ENCODE measurements around the gene SAMMSON. TPM values are rescaled to one million over a fixed set of nuclear protein-coding genes. Genes with fewer than 3 reads are reported as not detected.

SAMMSON gene
- total RNA-seq, 1 donor from 2014 or later = not detected

DNA sequence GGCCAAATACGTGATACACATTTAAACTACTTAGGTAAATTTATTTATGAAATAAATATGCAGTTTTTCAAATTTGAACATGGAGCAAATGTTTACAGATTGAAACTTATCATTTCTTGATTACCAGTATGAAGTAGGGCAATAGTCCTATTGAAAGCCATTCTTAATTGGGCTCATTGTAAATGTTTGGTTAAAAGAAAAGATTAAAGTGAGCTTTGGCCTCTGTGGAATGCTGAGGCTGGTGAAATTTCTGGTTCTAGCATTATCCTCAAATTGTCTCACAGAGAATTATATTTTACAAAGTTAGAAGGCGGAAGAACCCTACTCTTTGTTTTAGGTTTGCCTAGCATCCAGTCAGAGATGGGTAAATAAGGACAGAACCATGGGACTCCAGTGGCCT, 73.2 kb downstream of the SAMMSON start:
- H3K4me1 Mint-ChIP-seq (ENCODE audit: unreplicated experiment) = peaks cover 9% of the 10 kb centered on the region
- no peaks in the 10 kb centered on the region for H3K9me3 Mint-ChIP-seq (ENCODE audit: unreplicated experiment)
- DNase-seq (ENCODE audit: low spot score) = no peak
- TF ChIP-seq, protein P1, sequence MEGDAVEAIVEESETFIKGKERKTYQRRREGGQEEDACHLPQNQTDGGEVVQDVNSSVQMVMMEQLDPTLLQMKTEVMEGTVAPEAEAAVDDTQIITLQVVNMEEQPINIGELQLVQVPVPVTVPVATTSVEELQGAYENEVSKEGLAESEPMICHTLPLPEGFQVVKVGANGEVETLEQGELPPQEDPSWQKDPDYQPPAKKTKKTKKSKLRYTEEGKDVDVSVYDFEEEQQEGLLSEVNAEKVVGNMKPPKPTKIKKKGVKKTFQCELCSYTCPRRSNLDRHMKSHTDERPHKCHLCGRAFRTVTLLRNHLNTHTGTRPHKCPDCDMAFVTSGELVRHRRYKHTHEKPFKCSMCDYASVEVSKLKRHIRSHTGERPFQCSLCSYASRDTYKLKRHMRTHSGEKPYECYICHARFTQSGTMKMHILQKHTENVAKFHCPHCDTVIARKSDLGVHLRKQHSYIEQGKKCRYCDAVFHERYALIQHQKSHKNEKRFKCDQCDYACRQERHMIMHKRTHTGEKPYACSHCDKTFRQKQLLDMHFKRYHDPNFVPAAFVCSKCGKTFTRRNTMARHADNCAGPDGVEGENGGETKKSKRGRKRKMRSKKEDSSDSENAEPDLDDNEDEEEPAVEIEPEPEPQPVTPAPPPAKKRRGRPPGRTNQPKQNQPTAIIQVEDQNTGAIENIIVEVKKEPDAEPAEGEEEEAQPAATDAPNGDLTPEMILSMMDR (IDR thresholded peaks at IDR 0.05; ENCODE audit: unreplicated experiment) = no peak
- H3K36me3 Mint-ChIP-seq (ENCODE audit: low read depth, unreplicated experiment) = no peaks in the 10 kb centered on the region
- no peaks in the 10 kb centered on the region for H3K27me3 Mint-ChIP-seq (ENCODE audit: unreplicated experiment)
- H3K4me3 Mint-ChIP-seq (ENCODE audit: unreplicated experiment) = no peak overlapping the region
- no peak overlapping the region for H3K27ac Mint-ChIP-seq (ENCODE audit: unreplicated experiment)

DNA sequence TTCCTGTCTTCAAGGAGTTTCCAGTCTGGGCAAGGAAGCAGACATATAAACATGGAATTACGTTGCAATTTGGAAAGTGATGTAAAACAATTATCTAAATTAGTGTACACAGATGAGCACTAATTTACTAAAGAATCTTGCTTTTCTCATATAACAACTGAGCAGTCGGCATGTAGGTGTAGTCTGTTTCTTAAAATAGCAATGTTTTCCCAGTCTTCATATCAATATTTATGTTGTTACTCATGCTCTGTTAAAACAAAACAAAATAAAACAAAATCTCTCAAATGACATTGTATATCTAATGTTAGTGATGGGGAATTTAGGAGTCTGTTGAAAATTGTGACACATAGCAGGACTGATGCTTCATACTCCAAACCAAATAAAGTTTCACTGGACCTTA, 75.6 kb downstream of the SAMMSON start:
- H3K9me3 Mint-ChIP-seq (ENCODE audit: unreplicated experiment) = no peaks in the 10 kb centered on the region
- no peak overlapping the region for H3K4me3 Mint-ChIP-seq (ENCODE audit: unreplicated experiment)
- DNase-seq (ENCODE audit: low spot score) = no peak
- TF ChIP-seq, protein P1 (IDR thresholded peaks at IDR 0.05; ENCODE audit: unreplicated experiment) = no peak
- H3K27ac Mint-ChIP-seq (ENCODE audit: unreplicated experiment) = no peak overlapping the region
- H3K36me3 Mint-ChIP-seq (ENCODE audit: low read depth, unreplicated experiment) = no peaks in the 10 kb centered on the region
- H3K27me3 Mint-ChIP-seq (ENCODE audit: unreplicated experiment) = no peaks in the 10 kb centered on the region
- peaks cover 9% of the 10 kb centered on the region for H3K4me1 Mint-ChIP-seq (ENCODE audit: unreplicated experiment)

DNA sequence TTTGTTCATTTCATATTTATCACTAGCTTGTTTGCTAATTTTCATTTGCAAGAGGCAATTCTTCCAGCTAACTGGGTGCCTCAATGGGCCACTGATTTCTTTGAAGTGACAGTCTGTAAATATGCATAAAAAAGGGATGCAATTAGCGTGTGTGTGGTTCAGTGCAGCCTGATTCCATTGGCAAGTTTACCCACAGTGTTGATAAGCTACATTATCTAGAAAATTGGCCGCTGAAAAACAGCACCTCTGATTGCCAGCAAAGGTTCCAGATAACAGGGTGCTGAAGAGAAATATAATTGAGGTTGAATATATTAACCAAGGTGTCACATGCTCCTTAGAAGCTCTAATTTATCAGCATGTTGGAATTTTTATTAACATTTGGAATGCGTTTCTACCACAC, 76.9 kb downstream of the SAMMSON start:
- H3K27me3 Mint-ChIP-seq (ENCODE audit: unreplicated experiment) = no peaks in the 10 kb centered on the region
- DNase-seq (ENCODE audit: low spot score) = no peak
- no peaks in the 10 kb centered on the region for H3K9me3 Mint-ChIP-seq (ENCODE audit: unreplicated experiment)
- no peaks in the 10 kb centered on the region for H3K36me3 Mint-ChIP-seq (ENCODE audit: low read depth, unreplicated experiment)
- H3K4me3 Mint-ChIP-seq (ENCODE audit: unreplicated experiment) = no peak overlapping the region
- peaks cover 7% of the 10 kb centered on the region for H3K4me1 Mint-ChIP-seq (ENCODE audit: unreplicated experiment)
- no peak overlapping the region for H3K27ac Mint-ChIP-seq (ENCODE audit: unreplicated experiment)
- TF ChIP-seq, protein P1 (IDR thresholded peaks at IDR 0.05; ENCODE audit: unreplicated experiment) = no peak

DNA sequence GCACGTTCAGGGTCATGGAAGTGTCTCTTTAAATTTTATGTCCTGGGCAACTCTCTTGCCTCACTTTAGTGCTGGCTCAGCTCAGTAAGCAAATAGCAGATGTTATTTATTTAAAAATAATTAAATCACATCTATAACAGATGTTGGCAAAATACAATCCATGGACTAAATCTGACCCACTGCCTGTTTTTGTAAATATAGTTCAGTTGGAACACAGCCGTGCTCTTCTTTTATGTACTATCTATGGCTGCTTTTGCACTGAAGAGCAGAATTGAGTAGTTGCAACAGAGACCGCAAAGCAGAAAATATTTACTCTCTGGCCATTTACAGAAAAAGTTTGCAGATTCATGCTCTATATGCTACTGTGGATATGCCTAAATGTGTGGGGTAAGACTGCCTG, 79.2 kb downstream of the SAMMSON start:
- Mint-ChIP-seq H3K4me3 (ENCODE audit: unreplicated experiment) (no peak overlapping the region), H3K27me3 (ENCODE audit: unreplicated experiment) (no peaks in the 10 kb centered on the region), H3K27ac (ENCODE audit: unreplicated experiment) (no peak overlapping the region), H3K4me1 (ENCODE audit: unreplicated experiment) (peaks cover 3% of the 10 kb centered on the region), H3K9me3 (ENCODE audit: unreplicated experiment) (no peaks in the 10 kb centered on the region), H3K36me3 (ENCODE audit: low read depth, unreplicated experiment) (no peaks in the 10 kb centered on the region)
- DNase-seq (ENCODE audit: low spot score) = no peak
- TF ChIP-seq, protein P1 (IDR thresholded peaks at IDR 0.05; ENCODE audit: unreplicated experiment) = no peak

DNA sequence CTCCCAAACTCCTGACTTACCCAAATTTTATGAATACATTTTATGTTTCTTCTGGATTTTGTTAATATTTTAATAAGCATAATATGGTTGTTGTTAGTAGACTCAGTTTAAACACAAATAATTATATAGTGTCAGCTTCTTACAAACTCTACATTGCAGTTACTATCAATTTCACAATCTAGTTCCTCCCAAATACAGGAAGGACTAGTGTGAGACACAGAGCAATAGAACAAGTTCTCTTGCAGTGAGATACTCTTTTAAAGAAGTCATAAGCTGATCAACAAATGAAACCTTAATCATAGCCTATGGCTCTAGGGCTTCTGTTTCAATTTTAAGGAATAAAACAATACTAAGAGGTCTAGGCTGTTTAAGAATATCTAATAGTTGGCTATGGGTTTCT, 86.1 kb downstream of the SAMMSON start:
- Mint-ChIP-seq H3K27ac (ENCODE audit: unreplicated experiment) (no peak overlapping the region), H3K4me3 (ENCODE audit: unreplicated experiment) (no peak overlapping the region), H3K36me3 (ENCODE audit: low read depth, unreplicated experiment) (no peaks in the 10 kb centered on the region), H3K27me3 (ENCODE audit: unreplicated experiment) (no peaks in the 10 kb centered on the region), H3K4me1 (ENCODE audit: unreplicated experiment) (peaks cover 3% of the 10 kb centered on the region), H3K9me3 (ENCODE audit: unreplicated experiment) (no peaks in the 10 kb centered on the region)
- TF ChIP-seq, protein P1 (IDR thresholded peaks at IDR 0.05; ENCODE audit: unreplicated experiment) = no peak
- DNase-seq (ENCODE audit: low spot score) = no peak
